CD4-positive, CD25-positive, alpha-beta regulatory T cell (primary cell): Measurements from ENCODE around the gene MOB3C. TPM values are rescaled to one million over a fixed set of nuclear protein-coding genes. Genes with fewer than 3 reads are reported as not detected.
"Not testable (repeated sequence)": the region's sequence is repeated elsewhere in the genome, so short reads cannot be mapped to it uniquely, and the experiment has no call there.

ENCODE experiments used
- ATAC-seq, 2 donors: fragments of 150-1000 bp; cut with Tn5 transposase; one replicate each; pipeline ENCODE4 v1.10.0; 2021; ENCODE audit warnings: low read depth in 2 of 2, moderate number of reproducible peaks in 2 of 2, moderate library complexity in 1 of 2
- DNase-seq, 3 donors: peaks; one replicate each; pipeline versions ENCODE4 v3.0.0 to v3.0.0-alpha.2; 2012 to 2022; ENCODE audit warnings: mixed read lengths in 1 of 3
- H3K27ac ChIP-seq: one replicate; pipeline ENCODE4 v1.7.0; 2013; ENCODE audit warnings: mild to moderate bottlenecking, low read length; ENCODE audit not compliant: insufficient read depth, poor library complexity, severe bottlenecking
- H3K27me3 ChIP-seq: one replicate; pipeline ENCODE4 v1.7.0; 2013; ENCODE audit warnings: low read length; ENCODE audit not compliant: control insufficient read depth, insufficient read depth
- H3K36me3 ChIP-seq: one replicate; pipeline ENCODE4 v1.7.0; 2013; ENCODE audit warnings: mild to moderate bottlenecking, low read length, moderate library complexity; ENCODE audit not compliant: control insufficient read depth, insufficient read depth
- H3K4me1 ChIP-seq: 2 replicates; pipeline ENCODE4 v1.7.0; 2013; ENCODE audit warnings: mild to moderate bottlenecking, low read length; ENCODE audit not compliant: insufficient read depth, control insufficient read depth, poor library complexity, severe bottlenecking
- H3K4me3 ChIP-seq: one replicate; pipeline ENCODE4 v1.7.0; 2013; ENCODE audit warnings: low read depth, mild to moderate bottlenecking, low read length, moderate library complexity
- H3K9me3 ChIP-seq, 2 experiments: 1 replicate in 1 of 2; 2 replicates in 1 of 2; pipeline ENCODE4 v1.7.0; 2013; ENCODE audit warnings: low read length in 2 of 2, mild to moderate bottlenecking in 1 of 2, moderate library complexity in 1 of 2; ENCODE audit not compliant: control insufficient read depth in 2 of 2
- H3K27ac Mint-ChIP-seq, 3 donors: one replicate each; pipeline ENCODE4 v1.8.0; 2020 to 2022; ENCODE audit warnings: mild to moderate bottlenecking in 3 of 3, mixed read lengths in 3 of 3, moderate library complexity in 2 of 3
- H3K27me3 Mint-ChIP-seq: one replicate; pipeline ENCODE4 v1.8.0; 2022; ENCODE audit warnings: mild to moderate bottlenecking, mixed read lengths
- H3K36me3 Mint-ChIP-seq: one replicate; pipeline ENCODE4 v1.8.0; 2020; ENCODE audit warnings: mixed read lengths
- H3K4me1 Mint-ChIP-seq, 4 donors: one replicate each; pipeline ENCODE4 v1.8.0; 2020 to 2022; ENCODE audit warnings: mixed read lengths in 4 of 4, mild to moderate bottlenecking in 1 of 4
- H3K4me3 Mint-ChIP-seq, 4 donors: one replicate each; pipeline ENCODE4 v1.8.0; 2020 to 2022; ENCODE audit warnings: mild to moderate bottlenecking in 4 of 4, mixed read lengths in 4 of 4, moderate library complexity in 3 of 4
- H3K9me3 Mint-ChIP-seq, 7 donors: one replicate each; pipeline ENCODE4 v1.8.0; 2020 to 2022; ENCODE audit warnings: mixed read lengths in 7 of 7, mild to moderate bottlenecking in 3 of 7, moderate library complexity in 2 of 7
- polyA plus RNA-seq, 4 donors: library from polyadenylated mRNA; unstranded; fragments of 300-500 nt; fragmentation: Illumina TruSeq; gene quantifications; one replicate each; pipeline ENCODE4 v1.2.3, GENCODE V29; 2021
- total RNA-seq: library from RNA; stranded (reverse); gene quantifications from one replicate; pipeline ENCODE4 v1.2.3, GENCODE V29; 2022

The MOB3C gene
- total and polyA plus RNA-seq, 5 donors from 2014 or later = 6.4 to 16.0 (median 10.3) TPM

DNA sequence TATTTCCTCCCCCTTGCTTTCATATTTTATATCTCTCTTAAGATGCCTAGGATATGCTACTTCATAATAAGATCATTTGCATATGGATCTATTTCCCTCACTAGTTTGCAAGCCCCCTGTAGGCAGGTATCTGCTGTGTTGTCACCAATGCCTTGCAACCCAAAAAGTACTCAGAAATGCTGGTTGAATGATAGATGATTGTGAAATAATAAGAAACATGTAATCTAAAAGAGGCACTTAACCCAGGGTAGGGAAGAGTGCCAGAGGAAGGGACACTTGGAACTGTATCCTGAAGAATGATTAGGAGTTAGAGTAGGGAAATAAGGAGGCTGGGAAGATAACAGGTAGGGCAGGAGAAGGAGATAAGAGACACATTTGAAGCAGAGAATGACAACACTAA, 39.2 kb upstream of the MOB3C start:
- H3K27me3 Mint-ChIP-seq = no peaks in the 10 kb centered on the region
- H3K4me3 Mint-ChIP-seq = no peak overlapping the region
- peaks cover 0 to 5% (median 2%) of the 10 kb centered on the region in 7 donors for H3K9me3 Mint-ChIP-seq
- H3K4me1 ChIP-seq = no peaks in the 10 kb centered on the region
- H3K27ac Mint-ChIP-seq = peak overlapping the region in 1 of 3 donors; percentile 26
- H3K9me3 ChIP-seq = no peaks in the 10 kb centered on the region
- H3K4me3 ChIP-seq = no peak overlapping the region
- peaks cover 8 to 27% (median 22%) of the 10 kb centered on the region in 4 donors for H3K4me1 Mint-ChIP-seq
- peaks cover 57% of the 10 kb centered on the region for H3K36me3 ChIP-seq
- no peak for DNase-seq
- no peaks in the 10 kb centered on the region for H3K27me3 ChIP-seq
- no peak overlapping the region for H3K27ac ChIP-seq
- peaks cover 52% of the 10 kb centered on the region for H3K36me3 Mint-ChIP-seq
- ATAC-seq = no peak

DNA sequence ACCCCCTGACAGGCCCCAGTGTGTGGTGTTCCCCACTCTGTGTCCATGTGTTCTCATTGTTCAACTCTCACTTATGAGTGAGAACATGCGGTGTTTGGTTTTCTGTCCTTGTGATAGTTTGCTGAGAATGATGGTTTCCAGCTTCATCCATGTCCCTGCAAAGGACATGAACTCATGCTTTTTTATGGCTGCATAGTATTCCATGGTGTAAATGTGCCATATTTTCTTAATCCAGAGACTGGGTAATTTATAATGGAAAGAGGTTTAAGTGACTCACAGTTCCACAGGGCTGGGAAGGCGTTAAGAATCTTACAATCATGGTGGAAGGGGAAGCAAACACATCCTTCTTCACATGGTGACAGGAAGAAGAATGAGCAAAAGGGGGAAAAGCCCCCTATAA, 38.1 kb upstream of the MOB3C start:
- not testable (repeated sequence) for H3K27me3 Mint-ChIP-seq, H3K9me3 Mint-ChIP-seq, H3K4me3 Mint-ChIP-seq, H3K27ac ChIP-seq, H3K27me3 ChIP-seq, H3K4me3 ChIP-seq, H3K4me1 ChIP-seq, DNase-seq, ATAC-seq, H3K27ac Mint-ChIP-seq, H3K9me3 ChIP-seq
- Mint-ChIP-seq H3K4me1 (peaks cover 3 to 18% (median 13%) of the 10 kb centered on the region in 4 donors), H3K36me3 (peaks cover 60% of the 10 kb centered on the region)
- H3K36me3 ChIP-seq = peaks cover 68% of the 10 kb centered on the region

DNA sequence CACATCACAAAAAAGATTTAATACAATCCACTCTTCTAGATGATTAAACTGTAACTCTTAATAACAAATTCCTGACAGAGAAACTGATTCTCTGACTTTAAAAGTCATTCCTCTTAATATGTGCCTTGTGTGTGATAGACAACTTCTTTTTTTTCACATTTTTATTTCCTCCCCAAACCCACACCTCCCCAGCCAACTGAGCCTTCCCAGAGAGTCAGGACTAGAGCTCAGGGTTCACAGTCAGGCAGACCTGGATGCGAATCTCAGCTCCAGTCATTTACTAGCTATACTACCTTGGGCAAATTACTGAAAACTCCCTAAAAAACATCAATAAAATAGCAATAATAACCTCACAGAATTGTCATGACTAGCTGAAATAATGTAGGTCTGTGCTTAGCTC, 37.4 kb upstream of the MOB3C start:
- ATAC-seq (no peak), DNase-seq (no peak)
- no peak overlapping the region for H3K4me3 Mint-ChIP-seq
- Histone ChIP-seq H3K4me3 (no peak overlapping the region), H3K27ac (no peak overlapping the region), H3K4me1 (no peaks in the 10 kb centered on the region), H3K36me3 (peaks cover 71% of the 10 kb centered on the region), H3K27me3 (no peaks in the 10 kb centered on the region), H3K9me3 (no peaks in the 10 kb centered on the region)
- H3K4me1 Mint-ChIP-seq = peaks cover 3 to 13% (median 9%) of the 10 kb centered on the region in 4 donors
- H3K27me3 Mint-ChIP-seq = no peaks in the 10 kb centered on the region
- H3K36me3 Mint-ChIP-seq = peaks cover 63% of the 10 kb centered on the region
- no peak overlapping the region for H3K27ac Mint-ChIP-seq
- peaks cover 0 to 9% (median 2%) of the 10 kb centered on the region in 7 donors for H3K9me3 Mint-ChIP-seq

DNA sequence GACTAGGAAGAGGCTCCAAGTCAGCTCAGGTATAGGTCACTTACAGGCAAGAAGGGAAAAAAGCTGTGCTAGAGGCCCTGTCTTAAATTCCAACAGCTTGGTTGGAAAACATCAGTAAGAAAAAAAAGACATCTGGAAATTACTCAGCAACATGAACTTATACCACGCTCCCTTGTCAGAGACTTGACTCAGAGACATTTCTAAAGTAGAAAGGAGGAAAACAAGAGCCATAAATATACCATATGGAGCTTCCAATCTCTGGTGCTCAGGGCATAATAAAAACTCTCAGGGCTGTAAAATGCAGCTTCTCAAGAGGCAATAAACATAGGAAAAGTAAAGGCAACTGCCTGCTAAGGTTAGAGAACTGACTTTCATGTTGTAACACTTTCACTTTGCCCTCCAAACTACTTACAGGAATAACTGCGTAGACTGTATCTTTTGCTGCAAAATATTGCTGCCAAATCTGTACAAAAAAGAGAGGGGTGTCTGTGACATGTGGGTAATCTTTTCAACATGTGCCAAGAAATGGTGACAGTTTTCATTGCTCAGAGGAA, 36.9 kb upstream of the MOB3C start:
- Mint-ChIP-seq H3K27me3 (no peaks in the 10 kb centered on the region), H3K4me1 (peaks cover 3 to 13% (median 9%) of the 10 kb centered on the region in 4 donors), H3K27ac (peak overlapping the region in 1 of 3 donors; percentile 0), H3K9me3 (peaks cover 0 to 9% (median 2%) of the 10 kb centered on the region in 7 donors), H3K4me3 (no peak overlapping the region), H3K36me3 (peaks cover 63% of the 10 kb centered on the region)
- no peak for DNase-seq
- H3K27me3 ChIP-seq = no peaks in the 10 kb centered on the region
- H3K4me3 ChIP-seq = no peak overlapping the region
- no peak overlapping the region for H3K27ac ChIP-seq
- H3K4me1 ChIP-seq = no peaks in the 10 kb centered on the region
- no peak for ATAC-seq
- H3K9me3 ChIP-seq = no peaks in the 10 kb centered on the region
- peaks cover 71% of the 10 kb centered on the region for H3K36me3 ChIP-seq

DNA sequence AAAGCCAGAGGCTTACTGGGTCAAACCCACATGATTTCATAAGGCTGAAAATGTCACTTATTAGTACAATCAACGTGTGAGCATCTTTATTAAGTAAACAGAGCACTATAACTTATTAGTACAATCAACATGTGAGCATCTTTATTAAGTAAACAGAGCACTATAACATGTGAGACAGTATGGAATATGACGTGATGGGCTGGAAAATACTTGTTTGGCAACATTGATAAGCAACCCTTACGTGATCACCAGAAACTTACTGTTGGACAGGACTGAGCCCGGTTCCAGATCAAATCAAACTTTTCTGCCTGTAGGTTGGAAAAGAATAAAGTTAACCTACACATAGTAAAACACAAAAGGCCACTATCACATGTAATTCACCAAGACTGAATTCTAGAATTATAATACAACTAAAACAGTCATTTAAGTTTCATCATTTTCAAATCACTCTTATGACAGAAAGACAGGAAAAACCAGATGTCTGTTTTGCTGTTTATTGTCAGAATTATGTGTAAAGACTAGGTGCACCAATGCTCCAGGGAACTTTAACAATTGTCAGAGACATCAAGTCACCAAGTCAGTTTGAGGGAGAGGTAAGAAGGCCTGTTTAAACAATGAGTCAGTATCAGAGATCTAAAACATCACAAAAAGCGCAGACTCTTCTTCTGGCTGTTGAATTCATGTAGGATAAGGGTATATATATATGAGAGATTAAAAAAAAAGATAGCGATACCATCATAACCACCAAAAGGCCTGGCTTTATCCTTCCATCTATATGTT, 35.9 kb upstream of the MOB3C start:
- Mint-ChIP-seq H3K36me3 (peaks cover 60% of the 10 kb centered on the region), H3K27me3 (no peaks in the 10 kb centered on the region), H3K27ac (peak overlapping the region in 1 of 3 donors; percentile 0), H3K4me3 (no peak overlapping the region), H3K4me1 (peaks cover 3 to 13% (median 7%) of the 10 kb centered on the region in 4 donors), H3K9me3 (peaks cover 0 to 9% (median 2%) of the 10 kb centered on the region in 7 donors)
- no peaks in the 10 kb centered on the region for H3K27me3 ChIP-seq
- no peaks in the 10 kb centered on the region for H3K9me3 ChIP-seq
- no peak overlapping the region for H3K4me3 ChIP-seq
- H3K27ac ChIP-seq = no peak overlapping the region
- no peaks in the 10 kb centered on the region for H3K4me1 ChIP-seq
- DNase-seq (no peak), ATAC-seq (no peak)
- peaks cover 64% of the 10 kb centered on the region for H3K36me3 ChIP-seq

DNA sequence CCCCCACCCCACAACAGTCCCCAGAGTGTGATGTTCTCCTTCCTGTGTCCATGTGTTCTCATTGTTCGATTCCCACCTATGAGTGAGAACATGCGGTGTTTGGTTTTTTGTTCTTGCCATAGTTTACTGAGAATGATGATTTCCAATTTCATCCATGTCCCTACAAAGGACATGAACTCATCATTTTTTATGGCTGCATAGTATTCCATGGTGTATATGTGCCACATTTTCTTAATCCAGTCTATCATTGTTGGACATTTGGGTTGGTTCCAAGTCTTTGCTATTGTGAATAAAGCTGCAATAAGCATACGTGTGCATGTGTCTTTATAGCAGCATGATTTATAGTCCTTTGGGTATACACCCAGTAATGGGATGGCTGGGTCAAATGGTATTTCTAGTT, 34.5 kb upstream of the MOB3C start:
- Mint-ChIP-seq H3K36me3 (peaks cover 67% of the 10 kb centered on the region), H3K4me3 (peak overlapping the region in 1 of 4 donors; percentile 78), H3K4me1 (peaks cover 3 to 13% (median 6%) of the 10 kb centered on the region in 4 donors)
- not testable (repeated sequence) for ATAC-seq, H3K9me3 Mint-ChIP-seq, H3K4me3 ChIP-seq, H3K27me3 Mint-ChIP-seq, H3K27ac Mint-ChIP-seq, H3K27ac ChIP-seq, H3K9me3 ChIP-seq, H3K27me3 ChIP-seq, H3K4me1 ChIP-seq, DNase-seq
- peaks cover 58% of the 10 kb centered on the region for H3K36me3 ChIP-seq

DNA sequence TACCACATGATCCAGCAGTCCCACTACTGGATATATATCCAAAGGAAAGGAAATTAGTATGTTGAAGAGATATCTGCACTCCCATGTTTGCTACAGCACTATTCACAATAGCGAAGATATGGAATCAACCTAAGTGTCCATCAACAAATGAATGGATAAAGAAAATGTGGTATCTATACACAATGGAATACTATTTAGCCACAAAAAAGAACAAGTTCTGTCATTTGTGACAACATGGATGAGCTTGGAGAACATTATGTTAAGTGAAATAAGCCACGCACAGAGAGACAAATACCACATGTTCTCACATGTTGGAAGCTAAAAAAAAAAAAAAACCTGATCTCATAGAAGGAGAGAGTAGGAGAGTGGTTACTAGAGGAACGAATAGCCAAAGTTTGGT, 33.9 kb upstream of the MOB3C start:
- ATAC-seq (no peak), DNase-seq (no peak)
- no peaks in the 10 kb centered on the region for H3K9me3 ChIP-seq
- H3K4me1 Mint-ChIP-seq = peaks cover 0 to 13% (median 5%) of the 10 kb centered on the region in 4 donors
- no peaks in the 10 kb centered on the region for H3K4me1 ChIP-seq
- H3K27ac ChIP-seq = no peak overlapping the region
- H3K36me3 ChIP-seq = peaks cover 52% of the 10 kb centered on the region
- no peak overlapping the region for H3K4me3 Mint-ChIP-seq
- no peak overlapping the region for H3K4me3 ChIP-seq
- no peak overlapping the region for H3K27ac Mint-ChIP-seq
- peaks cover 0 to 9% (median 2%) of the 10 kb centered on the region in 7 donors for H3K9me3 Mint-ChIP-seq
- peaks cover 60% of the 10 kb centered on the region for H3K36me3 Mint-ChIP-seq
- no peaks in the 10 kb centered on the region for H3K27me3 ChIP-seq
- no peaks in the 10 kb centered on the region for H3K27me3 Mint-ChIP-seq
